HepG2 (cell line): ENCODE results near the gene SKI. TPM values are rescaled to one million over a fixed set of nuclear protein-coding genes. Genes with fewer than 3 reads are reported as not detected.

Experiments
- AGO1 ChIP-seq: fragments of 200-400 bp; formaldehyde crosslinking; IDR thresholded peaks from 2 replicates; pipeline ENCODE4 v1.6.1; 2017; ENCODE audit warnings: mild to moderate bottlenecking, low read depth, low read length, moderate library complexity; ENCODE audit not compliant: poor library complexity, severe bottlenecking
- AGO2 ChIP-seq: fragments of 200-400 bp; formaldehyde crosslinking; optimal IDR thresholded peaks from 2 replicates; pipeline ENCODE3; 2017; ENCODE audit warnings: mild to moderate bottlenecking, low read depth, low read length, moderate library complexity
- ARNT2 ChIP-seq: sonication (generic); formaldehyde crosslinking; IDR thresholded peaks from 2 replicates; pipeline ENCODE4 v1.8.0; 2022; ENCODE audit warnings: mild to moderate bottlenecking, low read depth, missing genetic modification reagents, moderate library complexity
- FOSL1 ChIP-seq: sonication (generic); formaldehyde crosslinking; IDR thresholded peaks from 2 replicates; pipeline ENCODE4 v1.9.0; 2021; ENCODE audit warnings: missing genetic modification reagents, borderline replicate concordance
- HDAC1 ChIP-seq: sonication (generic); formaldehyde crosslinking; IDR thresholded peaks from 2 replicates; pipeline ENCODE4 v1.5.1; 2020; ENCODE audit warnings: mild to moderate bottlenecking, missing genetic modification reagents
- KLF12 ChIP-seq: sonication (generic); formaldehyde crosslinking; IDR thresholded peaks from 2 replicates; pipeline ENCODE4 v1.4.0; 2020; ENCODE audit warnings: missing genetic modification reagents, borderline replicate concordance
- MAFK ChIP-seq, 2 experiments: IDR thresholded peaks in 1 of 2; conservative IDR thresholded peaks in 1 of 2; 2 replicates each; pipeline ENCODE4 v1.6.1; 2011; ENCODE audit warnings: improper control_type of control experiment in 2 of 2, low read length in 2 of 2
- MAX ChIP-seq: IDR thresholded peaks from 2 replicates; pipeline ENCODE4 v1.6.1; 2012; ENCODE audit warnings: inconsistent platforms
- MTA1 ChIP-seq: sonication (generic); formaldehyde crosslinking; IDR thresholded peaks from 2 replicates; pipeline ENCODE4 v1.4.0; 2020; ENCODE audit warnings: missing genetic modification reagents, mild to moderate bottlenecking, borderline replicate concordance
- NFYC ChIP-seq: IDR thresholded peaks from 2 replicates; pipeline ENCODE4 v1.6.1; 2016; ENCODE audit warnings: missing genetic modification reagents, missing compliant biosample characterization
- POGK ChIP-seq: sonication (generic); formaldehyde crosslinking; conservative IDR thresholded peaks from 2 replicates; pipeline ENCODE4 v1.8.0; 2022; ENCODE audit warnings: mild to moderate bottlenecking, moderate library complexity, missing genetic modification reagents
- SOX6 ChIP-seq, 2 experiments: fragments of 450-650 bp in 1 of 2; sonication (generic) in 1 of 2; formaldehyde crosslinking in 1 of 2; IDR thresholded peaks; 2 replicates each; pipeline versions ENCODE4 v1.4.0 to v1.6.1; 2017 to 2020; ENCODE audit warnings: antibody characterized with exemption in 1 of 2, mild to moderate bottlenecking in 1 of 2, missing genetic modification reagents in 1 of 2
- SRY ChIP-seq: sonication (generic); formaldehyde crosslinking; IDR thresholded peaks from 2 replicates; pipeline ENCODE4 v1.8.0; 2022; ENCODE audit warnings: mild to moderate bottlenecking, missing genetic modification reagents
- TAF15 ChIP-seq: fragments of 200-400 bp; formaldehyde crosslinking; IDR thresholded peaks from one replicate; pipeline ENCODE4 v1.6.1; 2018; ENCODE audit warnings: mild to moderate bottlenecking, low read depth, low read length; ENCODE audit not compliant: poor library complexity, severe bottlenecking
- TBX2 ChIP-seq: sonication (generic); formaldehyde crosslinking; IDR thresholded peaks from 2 replicates; pipeline ENCODE4 v1.5.0; 2020; ENCODE audit warnings: missing genetic modification reagents, mild to moderate bottlenecking, borderline replicate concordance
- TP53 ChIP-seq: sonication (generic); formaldehyde crosslinking; conservative IDR thresholded peaks from 2 replicates; pipeline ENCODE4 v1.4.0; 2020; ENCODE audit warnings: missing genetic modification reagents
- ZNF501 ChIP-seq: sonication (generic); formaldehyde crosslinking; IDR thresholded peaks from 2 replicates; pipeline ENCODE4 v1.5.1; 2020; ENCODE audit warnings: mild to moderate bottlenecking, moderate library complexity, missing genetic modification reagents
- ZNF510 ChIP-seq: sonication (generic); formaldehyde crosslinking; IDR thresholded peaks from 2 replicates; pipeline ENCODE4 v1.4.0; 2020; ENCODE audit warnings: low read depth, mild to moderate bottlenecking, missing genetic modification reagents
- ZNF550 ChIP-seq: sonication (generic); formaldehyde crosslinking; IDR thresholded peaks from 2 replicates; pipeline ENCODE4 v1.4.0; 2020; ENCODE audit warnings: mild to moderate bottlenecking, missing genetic modification reagents, borderline replicate concordance
- ZNF567 ChIP-seq: sonication (generic); formaldehyde crosslinking; IDR thresholded peaks from 2 replicates; pipeline ENCODE4 v1.8.1; 2023; ENCODE audit warnings: mild to moderate bottlenecking, missing genetic modification reagents, borderline replicate concordance
- polyA plus RNA-seq, 8 experiments: library from polyadenylated mRNA; depleted of rRNA in 3 of 8; stranded (reverse) in 7 of 8; unstranded in 1 of 8; fragments of >200 nt; fragmentation: Illumina TruSeq in 4 of 8; extraction: Trizol in 4 of 8; gene quantifications; 2 replicates each; pipeline versions ENCODE4 v1.2.1 to v1.2.3, GENCODE V29; 2011 to 2016; ENCODE audit warnings: low read depth in 4 of 8, missing spikeins in 1 of 8, mixed read lengths in 1 of 8; ENCODE audit not compliant: insufficient read depth in 1 of 8
- total RNA-seq, 5 experiments: library from RNA; depleted of rRNA; stranded (reverse); fragments of >200 nt; fragmentation: Illumina TruSeq; extraction: Trizol; gene quantifications; 2 replicates each; pipeline ENCODE4 v1.2.3, GENCODE V29; 2016; ENCODE audit warnings: low read depth in 1 of 5

The SKI gene
- total and polyA plus RNA-seq, 2 of the 13 experiments (the other 11 are each of a cell fraction or from before 2014, with no cell fraction given), result 4.7 to 6.9 TPM

- TF ChIP-seq ZNF510 (0 out of 2 replicates have a peak, but pooled peaks have one; percentile 15), MAFK (conservative IDR thresholded peaks at IDR 0.05 in 1 of 2, IDR thresholded peaks at IDR 0.05 in 1 of 2; ENCODE audit: low read length in 2 of 2) (no peak), TP53 (CRISPR knock-in tag) (0 out of 2 replicates have a peak, but pooled peaks have one; percentile 13), ARNT2 (CRISPR knock-in tag) (0 out of 2 replicates have a peak, but pooled peaks have one; percentile 35), TBX2 (CRISPR knock-in tag) (peak; percentile 52; the same call in 1 of the 2 replicates), SOX6 (IDR thresholded peaks at IDR 0.05) (no peak), SOX6 (CRISPR knock-in tag; IDR thresholded peaks at IDR 0.05) (0 out of 2 replicates have a peak, but pooled peaks have one; percentile 25), HDAC1 (CRISPR knock-in tag) (peak; percentile 43; the same call in 1 of the 2 replicates), MTA1 (CRISPR knock-in tag) (peak; percentile 23; the same call in 1 of the 2 replicates), ZNF550 (CRISPR knock-in tag) (0 out of 2 replicates have a peak, but pooled peaks have one; percentile 72), KLF12 (CRISPR knock-in tag) (no peak), MAX (peak; percentile 36; the same call in 1 of the 2 replicates), AGO1 (peak; percentile 58), AGO2 (peak; percentile 75), ZNF567 (CRISPR knock-in tag) (0 out of 2 replicates have a peak, but pooled peaks have one; percentile 68), NFYC (CRISPR knock-in tag) (no peak), SRY (CRISPR knock-in tag) (0 out of 2 replicates have a peak, but pooled peaks have one; percentile 62), FOSL1 (CRISPR knock-in tag) (no peak), TAF15 (peak; percentile 17), ZNF501 (CRISPR knock-in tag) (peak; percentile 64; the same call in 1 of the 2 replicates), POGK (0 out of 2 replicates have a peak, but pooled peaks have one; percentile 33)
- TF ChIP-seq, all 625 proteins: peak for 60
These were observed 34.4 kb upstream of the SKI start (continued) for GRCh38 chr1:2193514-2194281.
